Middle frontal gyrus (tissue), 1 donor: Measurements from ENCODE around the gene ETDA.
"Not testable (repeated sequence)": the region's sequence is repeated elsewhere in the genome, so short reads cannot be mapped to it uniquely, and the experiment has no call there.

ENCODE experiments used
- DNase-seq: peaks from one replicate; pipeline ENCODE4 v3.0.0-alpha.2; 2015; ENCODE audit warnings: low spot score; ENCODE audit errors: extremely low spot score

ETDA gene

DNA sequence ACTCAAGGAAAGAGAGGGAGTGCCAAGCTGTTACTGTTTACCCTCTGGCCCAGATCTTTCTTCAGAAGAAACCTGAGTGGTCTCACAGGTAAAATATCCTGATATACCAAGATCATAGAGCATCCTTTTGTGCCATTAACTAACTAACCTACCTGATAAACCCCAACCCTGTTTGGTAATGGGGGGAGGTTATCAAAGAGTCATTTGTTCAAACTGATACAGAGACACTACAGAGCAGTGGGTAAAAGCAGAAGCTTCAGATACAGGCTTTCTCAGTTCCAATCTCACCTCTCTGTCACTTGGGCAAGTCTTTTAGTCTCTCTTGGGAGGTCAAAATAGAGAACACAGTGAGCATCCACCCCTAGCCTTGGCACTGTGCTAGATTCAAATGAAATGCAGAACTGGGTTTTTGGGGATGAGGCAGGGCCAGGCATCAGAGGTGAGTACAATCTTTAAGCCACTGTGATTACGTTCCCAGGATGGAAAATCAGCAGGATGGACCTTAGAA is at the start of gene ETDA:
Gene ETDA (plus strand): TSS at position 51 of the 508 bp plus-strand sequence. CDS start 1,216 bp downstream, outside the sequence.
- DNase-seq: not testable (repeated sequence)

DNA sequence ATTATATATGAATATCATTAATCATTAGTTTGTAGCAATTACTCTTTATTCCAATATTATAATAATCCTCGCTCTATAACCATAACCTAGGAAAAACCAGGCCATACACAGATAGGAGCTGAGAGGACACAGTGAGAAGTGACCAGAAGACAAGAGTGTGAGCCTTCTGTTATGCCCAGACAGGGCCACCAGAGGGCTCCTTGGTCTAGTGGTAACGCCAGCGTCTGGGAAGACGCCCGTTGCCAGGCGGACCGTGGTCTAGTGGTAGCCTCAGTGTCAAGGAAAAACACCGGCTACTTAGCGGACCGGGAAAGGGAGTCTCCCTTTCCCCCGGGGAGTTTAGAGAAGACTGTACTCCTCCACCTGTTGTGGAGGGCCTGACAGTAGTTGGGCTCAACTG is 45.4 kb upstream of the ETDA start:
- not testable (repeated sequence) for DNase-seq

DNA sequence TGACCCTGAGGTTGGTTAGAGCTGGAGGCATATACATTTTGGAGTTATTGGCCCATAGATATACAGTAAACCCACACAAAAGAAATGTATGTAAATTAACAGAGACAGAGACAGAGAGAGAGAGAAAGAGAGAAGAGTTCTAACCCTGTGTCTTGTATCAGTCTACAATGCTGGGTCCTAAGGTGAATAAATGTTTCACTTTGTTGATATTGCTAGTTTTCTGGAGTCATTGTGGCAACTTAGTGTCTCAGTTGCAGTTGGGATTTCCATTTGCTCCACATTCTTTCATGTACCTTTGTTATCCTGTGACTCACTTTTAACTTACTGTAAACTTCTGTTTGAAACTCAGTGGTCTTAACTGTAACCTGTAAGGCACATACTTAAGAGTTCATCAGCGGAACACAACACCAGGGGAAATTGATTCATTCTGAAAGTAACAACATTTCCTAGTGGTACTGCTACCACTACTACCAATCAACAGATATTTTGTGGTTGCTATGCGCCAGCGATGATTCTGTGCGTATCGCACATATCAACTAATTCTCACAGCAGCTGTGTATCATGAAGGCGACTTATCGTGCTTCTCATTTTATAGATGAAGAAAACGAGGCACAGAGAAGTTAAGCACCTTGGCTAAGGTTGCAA is 38.5 kb upstream of the ETDA start:
- DNase-seq: no peak

DNA sequence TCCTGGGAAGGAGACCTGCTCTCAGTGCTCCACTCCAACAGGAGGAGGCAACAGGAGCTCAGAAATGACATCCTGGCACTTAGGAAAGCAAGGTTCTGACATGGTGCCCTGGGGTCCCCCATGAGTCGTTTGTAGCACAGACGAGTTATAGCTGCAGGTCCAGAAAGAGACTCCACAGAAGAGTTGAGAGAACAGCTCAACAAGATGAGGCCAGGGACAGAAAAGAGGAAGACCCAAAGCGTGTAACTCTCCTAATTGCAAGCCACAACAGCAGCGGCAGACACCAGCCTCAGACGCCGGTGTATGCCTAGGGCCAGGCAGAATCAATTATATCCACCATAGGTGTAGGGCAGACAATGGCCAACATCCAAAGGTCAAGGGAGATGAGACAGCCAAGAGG is 5.9 kb upstream of the ETDA start:
- DNase-seq: not testable (repeated sequence)

DNA sequence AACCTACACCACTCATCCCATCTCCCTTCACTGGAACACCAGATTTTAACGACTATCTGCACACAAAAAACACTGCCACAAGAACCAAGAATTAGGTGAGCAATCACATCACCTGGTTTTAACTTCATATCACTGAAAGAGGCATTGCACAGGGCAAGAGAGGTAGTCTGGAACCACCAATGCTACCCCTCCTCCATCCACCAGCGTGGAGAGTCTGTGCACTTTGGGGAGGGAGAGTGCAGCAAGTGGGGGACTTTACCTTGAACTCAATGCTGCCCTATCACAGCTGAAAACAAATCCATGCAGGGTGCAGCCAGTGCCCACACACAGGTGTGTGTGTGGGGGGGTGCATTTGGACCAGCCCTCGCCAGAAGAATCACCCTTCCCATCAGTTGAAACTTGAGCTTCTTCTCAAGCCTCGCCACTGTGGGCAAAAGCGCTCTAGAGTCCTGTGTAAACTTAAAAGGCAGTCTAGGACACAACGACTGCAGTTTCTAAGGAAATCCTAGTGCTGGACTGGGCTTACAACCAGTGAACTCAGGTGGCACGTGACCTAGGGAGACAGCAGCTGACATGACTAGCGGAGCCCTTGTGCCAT is 4.3 kb downstream of the ETDA start:
- not testable (repeated sequence) for DNase-seq

DNA sequence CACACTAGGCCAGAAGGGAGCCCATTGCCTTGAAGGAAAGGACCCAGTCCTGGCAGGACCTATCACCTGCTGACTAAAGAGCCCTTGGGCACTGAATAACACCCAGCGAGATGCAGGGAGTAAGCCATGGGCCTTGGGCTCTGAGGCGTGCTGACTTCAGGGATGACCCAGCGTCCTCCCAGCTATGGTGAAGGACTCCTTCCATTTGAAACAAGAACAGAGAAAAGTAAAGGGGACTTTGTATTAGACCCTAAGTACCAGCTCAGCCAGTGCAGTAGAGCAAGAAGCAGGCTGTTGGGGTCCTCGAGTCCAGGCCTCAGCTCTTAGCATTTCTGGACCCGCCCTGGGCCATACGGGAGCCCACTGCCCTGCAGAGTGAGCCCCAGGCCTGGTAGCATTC is 5.1 kb downstream of the ETDA start:
- DNase-seq: no peak

DNA sequence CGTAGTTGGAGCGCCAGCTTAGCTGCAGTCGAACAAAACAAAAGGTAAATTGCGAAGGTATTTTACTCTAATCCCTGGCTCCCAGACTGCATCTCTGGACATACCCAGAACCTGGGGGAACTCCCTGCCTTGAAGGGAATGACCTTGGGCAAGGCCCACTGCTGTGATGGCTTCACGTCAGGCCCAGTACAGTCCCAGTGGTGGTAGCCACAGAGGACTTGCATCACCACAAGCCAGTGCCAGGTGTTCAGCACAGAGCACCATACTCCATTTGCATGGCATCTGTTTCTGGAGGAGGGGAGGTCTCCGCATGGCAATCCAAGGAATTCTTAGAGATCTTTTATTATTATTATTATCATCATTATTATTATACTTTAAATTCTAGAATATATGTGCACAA is 5.6 kb downstream of the ETDA start:
- DNase-seq: no peak

DNA sequence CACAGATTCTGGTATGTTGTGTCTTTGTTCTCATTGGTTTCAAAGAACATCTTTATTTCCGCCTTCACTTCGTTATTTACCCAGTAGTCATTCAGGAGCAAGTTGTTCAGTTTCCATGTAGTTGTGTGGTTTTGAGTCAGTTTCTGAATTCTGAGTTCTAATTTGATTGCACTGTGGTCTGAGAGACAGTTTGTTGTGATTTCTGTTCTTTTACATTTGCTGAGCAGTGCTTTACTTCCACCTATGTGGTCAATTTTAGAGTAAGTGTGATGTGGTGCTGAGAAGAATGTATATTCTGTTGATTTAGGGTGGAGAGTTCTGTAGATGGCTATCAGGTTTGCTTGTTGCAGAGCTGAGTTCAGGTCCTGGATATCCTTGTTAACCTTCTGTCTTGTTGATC is 9.1 kb downstream of the ETDA start:
- not testable (repeated sequence) for DNase-seq

DNA sequence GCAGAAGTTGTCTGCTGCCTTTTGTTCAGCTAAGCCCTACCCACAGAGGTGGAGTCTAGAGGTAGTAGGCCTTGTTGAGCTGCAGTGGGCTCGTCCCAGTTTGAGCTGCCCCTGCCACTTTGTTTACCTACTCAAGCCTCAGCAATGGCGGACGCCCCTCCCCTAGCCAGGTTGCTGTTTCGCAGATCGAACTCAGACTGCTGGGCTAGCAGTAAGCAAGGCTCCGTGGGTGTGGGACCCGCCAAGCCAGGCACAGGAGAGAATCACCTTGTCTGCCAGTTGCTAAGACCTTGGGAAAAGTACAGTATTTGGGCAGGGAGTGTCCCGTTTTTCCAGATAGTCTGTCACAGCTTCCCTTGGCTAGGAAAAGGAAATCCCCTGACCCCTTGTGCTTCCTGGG is 11.5 kb downstream of the ETDA start:
- DNase-seq: not testable (repeated sequence)

DNA sequence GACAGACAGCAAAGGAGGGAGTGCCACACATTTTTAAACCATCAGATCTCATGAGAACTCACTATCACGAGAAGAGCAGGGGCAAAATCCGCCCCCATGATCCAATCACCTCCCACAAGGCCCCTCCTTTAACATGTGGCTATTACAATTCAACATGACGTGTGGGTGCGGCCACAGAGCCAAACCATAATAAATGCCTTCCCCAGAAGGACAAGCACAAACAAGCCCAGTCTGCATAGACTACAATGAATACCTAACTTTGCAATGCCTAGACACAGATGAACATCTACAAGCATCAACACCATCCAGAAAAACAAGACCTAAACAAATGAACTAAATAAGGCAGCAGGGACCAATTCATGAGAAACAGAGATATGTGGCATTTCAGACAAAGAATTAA is 12.3 kb downstream of the ETDA start:
- no peak for DNase-seq

DNA sequence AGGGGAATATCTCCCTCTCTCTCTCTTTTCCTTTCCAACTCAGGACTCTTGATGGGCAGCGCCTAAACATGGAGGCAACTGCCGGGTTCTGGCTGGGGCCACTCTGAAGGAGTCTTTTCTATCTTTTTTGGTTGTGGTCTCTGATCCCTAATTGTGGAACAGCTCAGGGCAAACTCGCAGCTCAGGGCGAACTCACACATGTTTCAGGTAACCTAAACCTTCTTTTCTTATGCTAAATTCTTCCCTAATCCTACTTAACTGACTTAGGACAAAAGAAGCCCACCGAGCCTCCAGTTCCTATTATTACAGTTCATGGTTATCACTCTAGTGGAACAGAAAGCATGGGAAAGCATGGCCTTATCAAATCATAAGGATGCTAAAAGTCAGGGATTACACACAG is 21.3 kb downstream of the ETDA start:
- no peak for DNase-seq

DNA sequence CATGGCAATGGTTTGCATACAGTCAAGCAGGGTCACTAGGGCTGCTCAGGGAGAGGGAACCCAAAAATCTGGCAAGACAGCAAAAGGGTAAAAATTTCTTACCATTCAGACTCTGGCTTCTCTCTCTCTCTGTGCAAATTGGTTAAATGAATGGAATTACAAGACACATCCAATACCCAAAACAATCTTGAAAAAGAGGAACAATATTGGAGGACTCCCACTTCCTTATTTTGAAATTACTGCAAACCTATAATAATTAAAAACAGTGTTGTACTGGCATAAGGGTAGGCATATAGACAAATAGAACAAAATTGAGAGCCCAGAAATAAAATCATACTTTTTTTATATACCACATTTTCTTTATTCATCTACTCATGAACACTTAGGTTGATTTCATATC is 24.1 kb downstream of the ETDA start:
- no peak for DNase-seq

DNA sequence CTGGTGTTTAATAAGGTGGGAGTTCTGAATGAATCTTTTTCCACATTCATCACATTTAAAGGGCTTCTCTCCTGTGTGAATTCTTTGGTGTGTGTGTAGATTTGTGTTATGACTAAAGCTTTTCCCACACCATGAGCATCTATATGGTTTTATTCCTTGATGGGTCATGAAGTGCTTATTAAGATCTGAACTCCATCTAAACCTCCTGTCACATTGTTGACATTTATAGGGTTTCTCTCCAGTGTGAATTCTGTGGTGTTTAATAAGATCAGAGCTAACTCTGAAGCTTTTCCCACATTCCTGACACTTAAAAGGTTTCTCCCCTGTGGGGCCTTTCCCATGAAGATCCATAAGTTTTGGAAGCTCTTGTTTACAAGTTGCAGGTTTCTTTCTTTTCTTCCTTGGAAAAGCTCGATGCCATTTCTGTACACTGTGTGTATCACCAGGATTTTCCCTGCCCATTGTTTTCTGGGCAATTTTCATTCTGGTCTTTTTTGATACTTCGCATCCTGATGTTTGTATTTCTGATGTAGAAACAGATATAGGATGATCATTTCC is 35.5 kb downstream of the ETDA start:
- DNase-seq: no peak

DNA sequence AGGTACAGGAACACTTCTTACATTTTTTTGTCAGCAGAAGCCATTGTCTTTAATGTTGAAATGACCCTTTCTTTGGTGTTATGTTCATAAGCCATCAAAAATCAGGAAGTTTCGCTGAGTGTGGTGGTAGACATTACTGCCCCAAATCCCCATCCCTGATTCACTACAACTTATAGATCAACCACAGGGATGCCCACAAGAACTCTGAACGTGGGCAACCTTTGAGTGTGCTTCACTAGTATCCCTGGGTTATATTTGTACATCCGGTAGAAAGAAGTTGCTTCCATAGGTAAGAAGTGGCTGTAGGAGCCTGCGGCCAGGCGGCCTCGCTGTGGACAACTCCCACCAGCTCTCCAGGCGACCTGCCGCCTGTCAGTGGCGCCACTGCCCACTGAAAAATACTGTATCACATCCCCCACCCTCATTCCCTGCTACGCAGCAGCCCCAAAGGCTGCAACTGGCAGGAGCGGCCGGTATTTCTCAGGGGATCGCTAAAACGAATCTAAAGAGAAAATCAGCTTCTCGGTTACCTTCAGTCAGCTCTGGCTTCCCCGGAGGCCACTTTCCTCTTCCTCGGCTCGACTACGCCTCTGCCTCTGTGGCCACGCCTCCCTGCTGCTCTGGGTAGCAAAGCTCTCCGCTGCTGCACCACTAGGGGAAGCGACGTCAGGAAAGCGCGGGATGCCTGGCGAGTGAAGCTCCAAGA is 43.5 kb downstream of the ETDA start:
- peak; percentile 3 for DNase-seq

DNA sequence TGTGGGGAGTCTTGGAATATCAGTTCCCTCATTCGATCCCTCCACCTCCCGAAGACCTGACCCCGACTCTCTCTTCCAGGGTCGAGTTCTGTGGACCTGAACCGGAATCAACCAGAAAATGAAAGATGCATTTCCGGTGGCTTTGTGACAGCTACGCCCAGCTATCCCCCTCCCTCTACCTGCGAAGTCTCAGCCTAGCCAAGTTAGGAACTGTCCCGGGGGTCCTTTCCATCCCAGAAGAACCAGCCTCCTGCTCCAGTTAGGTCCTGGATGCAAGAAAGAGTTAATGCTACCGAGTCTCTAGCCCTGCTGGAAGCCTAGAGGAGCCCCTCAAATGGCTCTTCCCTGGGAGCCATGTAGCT is 44.1 kb downstream of the ETDA start:
- no peak for DNase-seq

DNA sequence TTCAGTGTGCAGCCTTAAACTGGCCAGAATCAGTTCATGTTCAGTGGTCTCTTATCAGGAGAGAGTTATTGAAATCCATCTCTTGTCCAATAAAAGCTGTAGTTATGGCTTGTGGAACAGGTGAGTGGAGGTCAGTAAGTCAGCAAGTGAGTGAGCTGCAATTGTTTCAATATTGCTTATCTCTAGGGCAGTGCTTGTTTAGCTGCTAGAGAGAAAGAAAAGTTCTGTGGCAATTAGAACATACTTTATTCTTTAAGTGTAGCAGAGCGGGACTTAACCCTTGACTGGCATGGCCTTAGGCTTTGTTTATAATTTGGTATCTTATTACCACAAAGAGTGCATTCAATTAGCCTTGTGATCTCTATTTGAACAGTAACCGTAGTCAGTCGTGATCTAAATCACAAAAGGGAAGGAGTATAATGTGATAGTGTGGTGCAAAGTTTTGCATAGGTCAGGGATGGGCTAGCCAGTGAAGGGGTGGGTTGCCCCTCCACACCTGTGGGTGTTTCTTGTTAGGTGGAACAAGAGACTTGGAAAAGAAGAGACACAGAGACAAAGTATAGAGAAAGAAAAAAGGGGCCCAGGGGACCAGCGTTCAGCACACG is 50.5 kb downstream of the ETDA start:
- DNase-seq: no peak
